A549 (cell line): ENCODE results near the gene STRN4. TPM values are rescaled to one million over a fixed set of nuclear protein-coding genes. Genes with fewer than 3 reads are reported as not detected.
A peak's percentile ranks its signal among the peaks of the same experiment; 100 is the strongest.

ENCODE experiments used
- ATAC-seq, 2 experiments: fragments of 200-7000 bp in 1 of 2; fragments of >200 bp in 1 of 2; cut with Nextera tagmentation in 1 of 2; cut with Tn5 transposase in 1 of 2; 3 replicates each; pipeline versions ENCODE4 v1.8.0 to v1.9.1; 2018 to 2020; ENCODE audit warnings: mild to moderate bottlenecking in 1 of 2, moderate library complexity in 1 of 2
- CTCF ChIA-PET: fragments of 300-600 bp; sonication (Branson Sonifier 250); formaldehyde crosslinking; extraction: SDS; loops from one replicate; lab custom pipeline; 2021; ENCODE audit warnings: antibody characterized with exemption, inconsistent platforms; lab: Yijun Ruan, JAX
- POLR2A ChIA-PET: fragments of 350-600 bp; formaldehyde crosslinking; extraction: SDS; loops from one replicate; lab custom pipeline; 2021; ENCODE audit warnings: antibody characterized with exemption, inconsistent platforms; lab: Yijun Ruan, JAX
- DNase-seq, 2 experiments: peaks; one replicate each; pipeline versions ENCODE4 v3.0.0 to v3.0.0-alpha.2; 2011 to 2016; ENCODE audit warnings: low read depth in 1 of 2, low spot score in 1 of 2
- FAIRE-seq: peaks from 2 replicates; lab custom pipeline; 2011; peaks lifted over from hg19 to GRCh38; lab: Jason Lieb, UNC
- H3K27ac ChIP-seq, 2 experiments: fragments of >200 bp; sonication (Bioruptor Twin); formaldehyde crosslinking; 3 replicates each; pipeline ENCODE4 v1.5.1; 2016 to 2017
- H3K4me1 ChIP-seq: fragments of >200 bp; sonication (Bioruptor Twin); formaldehyde crosslinking; 3 replicates; pipeline ENCODE4 v1.6.1; 2016
- H3K4me2 ChIP-seq: fragments of >200 bp; sonication (Bioruptor Twin); formaldehyde crosslinking; 3 replicates; pipeline ENCODE4 v1.6.1; 2016
- H3K4me3 ChIP-seq: fragments of >200 bp; sonication (Bioruptor Twin); formaldehyde crosslinking; 3 replicates; pipeline ENCODE4 v1.5.1; 2016
- H3K9me3 ChIP-seq: fragments of >200 bp; sonication (Bioruptor Twin); formaldehyde crosslinking; 3 replicates; pipeline ENCODE4 v1.6.1; 2016
- ATOH8 ChIP-seq: fragments of 250-450 bp; sonication (Bioruptor Pico); IDR thresholded peaks from 2 replicates; pipeline ENCODE4 v1.5.0; 2020; ENCODE audit warnings: low read depth, mild to moderate bottlenecking, moderate library complexity
- BHLHE40 ChIP-seq: IDR thresholded peaks from 2 replicates; pipeline ENCODE4 v1.6.1; 2012; ENCODE audit warnings: low read depth, low read length, inconsistent platforms
- CBX8 ChIP-seq: fragments of 200-600 bp; sonication (generic); IDR thresholded peaks from 2 replicates; pipeline ENCODE4 v1.6.1; 2016
- CEBPB ChIP-seq, 2 experiments: fragments of >200 bp in 1 of 2; sonication (Bioruptor Twin) in 1 of 2; formaldehyde crosslinking in 1 of 2; IDR thresholded peaks; 2 replicates each; pipeline ENCODE4 v1.6.1; 2012 to 2016
- CTCF ChIP-seq: fragments of >200 bp; sonication (Bioruptor Twin); formaldehyde crosslinking; IDR thresholded peaks from 3 replicates; pipeline ENCODE4 v1.5.1; 2016
- EHF ChIP-seq: fragments of 250-450 bp; sonication (Bioruptor Pico); IDR thresholded peaks from 2 replicates; pipeline ENCODE4 v1.5.0; 2020; ENCODE audit warnings: mild to moderate bottlenecking
- EHMT2 ChIP-seq: fragments of 200-600 bp; sonication (generic); IDR thresholded peaks from 2 replicates; pipeline ENCODE4 v1.6.1; 2016; ENCODE audit warnings: antibody characterized with exemption, low read depth, mild to moderate bottlenecking, moderate library complexity
- EP300 ChIP-seq, 2 experiments: fragments of >200 bp; sonication (Bioruptor Twin); formaldehyde crosslinking; IDR thresholded peaks; 2 replicates in 1 of 2; 3 replicates in 1 of 2; pipeline ENCODE4 v1.6.1; 2016 to 2017
- ESRRA ChIP-seq: fragments of 150-350 bp; IDR thresholded peaks from 2 replicates; pipeline ENCODE4 v1.6.1; 2014; ENCODE audit warnings: mild to moderate bottlenecking, low read length, borderline replicate concordance
- FOSL2 ChIP-seq, 2 experiments: fragments of 450-650 bp in 1 of 2; fragments of >200 bp in 1 of 2; sonication (Bioruptor Twin) in 1 of 2; formaldehyde crosslinking; IDR thresholded peaks; 2 replicates each; pipeline versions ENCODE4 v1.5.0 to v1.6.1; 2016 to 2020; ENCODE audit warnings: mild to moderate bottlenecking in 1 of 2, moderate library complexity in 1 of 2
- HDAC2 ChIP-seq: fragments of 200-600 bp; sonication (generic); IDR thresholded peaks from 2 replicates; pipeline ENCODE4 v1.6.1; 2016
- HEYL ChIP-seq: fragments of 250-450 bp; sonication (Bioruptor Pico); IDR thresholded peaks from 2 replicates; pipeline ENCODE4 v1.8.0; 2021; ENCODE audit warnings: mild to moderate bottlenecking, moderate library complexity
- HOXA7 ChIP-seq: fragments of 250-450 bp; sonication (Bioruptor Pico); IDR thresholded peaks from 2 replicates; pipeline ENCODE4 v1.5.0; 2020; ENCODE audit warnings: mild to moderate bottlenecking, moderate library complexity
- HOXB5 ChIP-seq: fragments of 250-450 bp; sonication (Bioruptor Pico); IDR thresholded peaks from 2 replicates; pipeline ENCODE4 v1.5.0; 2020; ENCODE audit warnings: mild to moderate bottlenecking, moderate library complexity
- MAFK ChIP-seq: fragments of 450-650 bp; IDR thresholded peaks from 2 replicates; pipeline ENCODE4 v1.6.1; 2014; ENCODE audit not compliant: partially characterized antibody
- NPAS2 ChIP-seq: fragments of 250-450 bp; sonication (Bioruptor Pico); IDR thresholded peaks from 2 replicates; pipeline ENCODE4 v1.8.0; 2022; ENCODE audit warnings: mild to moderate bottlenecking, moderate library complexity, borderline replicate concordance
- NR3C1 ChIP-seq: fragments of >200 bp; sonication (Bioruptor Twin); formaldehyde crosslinking; IDR thresholded peaks from 3 replicates; pipeline ENCODE4 v1.6.1; 2017
- PHF8 ChIP-seq: fragments of 200-600 bp; sonication (generic); IDR thresholded peaks from 2 replicates; pipeline ENCODE4 v1.6.1; 2016; ENCODE audit warnings: low read depth, mild to moderate bottlenecking, antibody characterized with exemption, moderate library complexity, borderline replicate concordance
- POLR2AphosphoS2 ChIP-seq: conservative IDR thresholded peaks from 2 replicates; pipeline ENCODE4 v1.6.1; 2012; ENCODE audit warnings: low read length, improper control_type of control experiment, inconsistent platforms
- RAD21 ChIP-seq, 2 experiments: fragments of >200 bp in 1 of 2; sonication (Bioruptor Twin) in 1 of 2; formaldehyde crosslinking in 1 of 2; IDR thresholded peaks in 1 of 2; conservative IDR thresholded peaks in 1 of 2; 2 replicates in 1 of 2; 3 replicates in 1 of 2; pipeline ENCODE4 v1.6.1; 2012 to 2018; ENCODE audit warnings: inconsistent platforms in 1 of 2
- RARB ChIP-seq: fragments of 250-450 bp; sonication (Bioruptor Pico); IDR thresholded peaks from 2 replicates; pipeline ENCODE4 v1.8.0; 2021; ENCODE audit warnings: mild to moderate bottlenecking, moderate library complexity
- RCOR1 ChIP-seq: fragments of 150-350 bp; IDR thresholded peaks from 2 replicates; pipeline ENCODE4 v1.6.1; 2014; ENCODE audit warnings: antibody characterized with exemption, low read length, low read depth
- USF2 ChIP-seq: fragments of 450-650 bp; IDR thresholded peaks from 2 replicates; pipeline ENCODE4 v1.6.1; 2014; ENCODE audit warnings: antibody characterized with exemption
- ZC3H11A ChIP-seq: fragments of 450-650 bp; IDR thresholded peaks from 2 replicates; pipeline ENCODE4 v1.6.1; 2014; ENCODE audit warnings: antibody characterized with exemption, mild to moderate bottlenecking
- ZFP36 ChIP-seq: fragments of 450-650 bp; IDR thresholded peaks from 2 replicates; pipeline ENCODE4 v1.6.1; 2014; ENCODE audit warnings: borderline replicate concordance; ENCODE audit not compliant: partially characterized antibody
- ZNF302 ChIP-seq: fragments of 250-450 bp; sonication (Bioruptor Pico); IDR thresholded peaks from 2 replicates; pipeline ENCODE4 v1.9.0; 2021; ENCODE audit warnings: inconsistent platforms, mild to moderate bottlenecking, moderate library complexity
- ZSCAN20 ChIP-seq: fragments of 250-450 bp; sonication (Bioruptor Pico); IDR thresholded peaks from 2 replicates; pipeline ENCODE4 v1.8.0; 2022; ENCODE audit warnings: mild to moderate bottlenecking, moderate library complexity
- WGBS: methylation state at CpG from one replicate; pipeline ENCODE4 v1.1.6; 2017; ENCODE audit errors: missing lambda C conversion rate; 5-methylcytosine and 5-hydroxymethylcytosine counted together
- polyA plus RNA-seq, 4 experiments: library from polyadenylated mRNA; depleted of rRNA in 3 of 4; stranded (reverse); fragments of >200 nt; fragmentation: RNase III in 1 of 4; extraction: RNeasy Plus Mini Kit Qiagen cat#74134 plus additional on column Dnase treatment in 1 of 4; gene quantifications; 2 replicates in 3 of 4; 3 replicates in 1 of 4; pipeline ENCODE4 v1.2.3, GENCODE V29; 2011 to 2017
- TF ChIP-seq, protein P1 (sequence below): fragments of 200-600 bp; sonication (generic); IDR thresholded peaks from 2 replicates; pipeline ENCODE4 v1.6.1; 2016; ENCODE audit warnings: antibody characterized with exemption, mild to moderate bottlenecking, moderate library complexity
- TF ChIP-seq, protein P2 (sequence below): fragments of 150-350 bp; IDR thresholded peaks from 2 replicates; pipeline ENCODE4 v1.6.1; 2014; ENCODE audit warnings: low read depth, mild to moderate bottlenecking, low read length

The STRN4 gene
- polyA plus RNA-seq, 2 of the 4 experiments (the other 2 are of a cell fraction) = 62.8 to 70.0 TPM

GRCh38 chr19:46693760-46694159 lies 52.5 kb downstream of the STRN4 start:
- ChIA-PET POLR2A (no interaction called here), CTCF (interaction anchor here (1.0 to 7.3 kb wide), 7 partner anchors 9 to 57 kb away, joined by 3 to 73 read pairs (median 5); partner anchors contain the start of gene DACT3)
- no peak for DNase-seq
- TF ChIP-seq PHF8 (no peak), CBX8 (no peak), EP300 (IDR thresholded peaks at IDR 0.05) (no peak), ZFP36 (no peak), BHLHE40 (no peak)
- ATAC-seq = no peak
- 98% methylated on average over 19 of the region's 22 CpGs for WGBS
- H3K4me2 ChIP-seq = no peak overlapping the region
- H3K9me3 ChIP-seq = no peaks in the 10 kb centered on the region
- FAIRE-seq = no peak
- no peak overlapping the region for H3K4me3 ChIP-seq
- H3K27ac ChIP-seq = no peak overlapping the region
- peaks cover 6% of the 10 kb centered on the region; the same call in 1 of the 3 replicates for H3K4me1 ChIP-seq

DNA sequence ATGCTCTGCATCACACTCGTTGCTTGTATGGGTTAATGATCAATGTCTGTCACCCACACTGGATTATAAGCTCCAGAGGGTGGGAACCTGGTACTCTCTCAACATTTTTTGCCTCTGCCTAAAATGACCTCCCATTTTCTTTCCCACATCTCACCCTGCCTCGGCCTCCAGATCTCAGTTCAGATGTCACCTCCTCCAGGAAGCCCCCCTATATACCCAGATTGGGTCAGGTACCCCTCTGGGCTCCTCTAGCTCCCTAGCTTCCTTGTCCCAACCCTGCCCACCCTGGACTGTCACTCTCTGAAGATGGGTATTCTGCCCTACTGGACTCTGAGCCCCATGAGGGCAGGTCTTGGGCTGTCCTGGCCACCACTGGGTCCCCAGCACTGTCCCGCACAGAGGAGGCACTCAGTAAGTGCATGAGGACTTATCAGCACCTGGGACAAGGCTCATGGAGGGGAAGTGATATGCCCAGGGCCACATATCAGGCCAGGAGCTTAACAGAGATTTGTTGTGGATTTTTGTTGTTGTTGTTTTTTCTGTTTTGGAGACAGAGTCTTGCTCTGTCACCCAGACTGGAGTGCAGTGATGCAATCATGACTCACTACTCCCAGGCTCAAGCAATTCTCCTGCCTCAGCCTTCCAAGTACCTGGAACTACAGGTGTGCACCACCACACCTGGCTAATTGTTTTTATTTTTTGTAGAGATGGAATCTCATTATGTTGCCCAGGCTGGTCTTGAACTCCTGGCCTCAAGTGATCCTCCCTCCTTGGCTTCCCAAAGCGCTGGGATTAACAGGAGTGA lies 53.1 kb downstream of the STRN4 start:
- H3K27ac ChIP-seq = no peak overlapping the region
- WGBS = 77% methylated on average over 4 of the region's 4 CpGs
- ChIA-PET POLR2A (no interaction called here), CTCF (interaction anchor here (0.9 to 7.3 kb wide), 6 partner anchors 10 to 76 kb away, joined by 3 to 73 read pairs (median 4); partner anchors contain the start of gene DACT3)
- no peak for FAIRE-seq
- no peak for ATAC-seq
- H3K4me3 ChIP-seq = no peak overlapping the region
- H3K4me1 ChIP-seq = peaks cover 6% of the 10 kb centered on the region; the same call in 1 of the 3 replicates
- H3K4me2 ChIP-seq = no peak overlapping the region
- DNase-seq = no peak
- H3K9me3 ChIP-seq = no peaks in the 10 kb centered on the region
- no peak for TF ChIP-seq ATOH8
- TF ChIP-seq ZSCAN20 (CRISPR knock-in tag) = no peak
- TF ChIP-seq MAFK = no peak
- TF ChIP-seq RARB (CRISPR knock-in tag) = no peak
- TF ChIP-seq POLR2AphosphoS2 = no peak
- no peak for TF ChIP-seq EHF (CRISPR knock-in tag)
- no peak for TF ChIP-seq NPAS2
- peak; percentile 20 to 51; a peak in 2 of 4 replicates for TF ChIP-seq CEBPB (IDR thresholded peaks at IDR 0.05)
- no peak for TF ChIP-seq EHMT2
- no peak for TF ChIP-seq RAD21 (conservative IDR thresholded peaks at IDR 0.05 in 1 of 2, IDR thresholded peaks at IDR 0.05 in 1 of 2)
- TF ChIP-seq HOXB5 (CRISPR knock-in tag) = no peak
- TF ChIP-seq HOXA7 = no peak
- TF ChIP-seq HEYL (CRISPR knock-in tag) = no peak
- no peak for TF ChIP-seq ZC3H11A
- TF ChIP-seq, protein P1, sequence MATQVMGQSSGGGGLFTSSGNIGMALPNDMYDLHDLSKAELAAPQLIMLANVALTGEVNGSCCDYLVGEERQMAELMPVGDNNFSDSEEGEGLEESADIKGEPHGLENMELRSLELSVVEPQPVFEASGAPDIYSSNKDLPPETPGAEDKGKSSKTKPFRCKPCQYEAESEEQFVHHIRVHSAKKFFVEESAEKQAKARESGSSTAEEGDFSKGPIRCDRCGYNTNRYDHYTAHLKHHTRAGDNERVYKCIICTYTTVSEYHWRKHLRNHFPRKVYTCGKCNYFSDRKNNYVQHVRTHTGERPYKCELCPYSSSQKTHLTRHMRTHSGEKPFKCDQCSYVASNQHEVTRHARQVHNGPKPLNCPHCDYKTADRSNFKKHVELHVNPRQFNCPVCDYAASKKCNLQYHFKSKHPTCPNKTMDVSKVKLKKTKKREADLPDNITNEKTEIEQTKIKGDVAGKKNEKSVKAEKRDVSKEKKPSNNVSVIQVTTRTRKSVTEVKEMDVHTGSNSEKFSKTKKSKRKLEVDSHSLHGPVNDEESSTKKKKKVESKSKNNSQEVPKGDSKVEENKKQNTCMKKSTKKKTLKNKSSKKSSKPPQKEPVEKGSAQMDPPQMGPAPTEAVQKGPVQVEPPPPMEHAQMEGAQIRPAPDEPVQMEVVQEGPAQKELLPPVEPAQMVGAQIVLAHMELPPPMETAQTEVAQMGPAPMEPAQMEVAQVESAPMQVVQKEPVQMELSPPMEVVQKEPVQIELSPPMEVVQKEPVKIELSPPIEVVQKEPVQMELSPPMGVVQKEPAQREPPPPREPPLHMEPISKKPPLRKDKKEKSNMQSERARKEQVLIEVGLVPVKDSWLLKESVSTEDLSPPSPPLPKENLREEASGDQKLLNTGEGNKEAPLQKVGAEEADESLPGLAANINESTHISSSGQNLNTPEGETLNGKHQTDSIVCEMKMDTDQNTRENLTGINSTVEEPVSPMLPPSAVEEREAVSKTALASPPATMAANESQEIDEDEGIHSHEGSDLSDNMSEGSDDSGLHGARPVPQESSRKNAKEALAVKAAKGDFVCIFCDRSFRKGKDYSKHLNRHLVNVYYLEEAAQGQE = no peak
- TF ChIP-seq HDAC2 = no peak
- no peak for TF ChIP-seq USF2
- TF ChIP-seq, protein P2, sequence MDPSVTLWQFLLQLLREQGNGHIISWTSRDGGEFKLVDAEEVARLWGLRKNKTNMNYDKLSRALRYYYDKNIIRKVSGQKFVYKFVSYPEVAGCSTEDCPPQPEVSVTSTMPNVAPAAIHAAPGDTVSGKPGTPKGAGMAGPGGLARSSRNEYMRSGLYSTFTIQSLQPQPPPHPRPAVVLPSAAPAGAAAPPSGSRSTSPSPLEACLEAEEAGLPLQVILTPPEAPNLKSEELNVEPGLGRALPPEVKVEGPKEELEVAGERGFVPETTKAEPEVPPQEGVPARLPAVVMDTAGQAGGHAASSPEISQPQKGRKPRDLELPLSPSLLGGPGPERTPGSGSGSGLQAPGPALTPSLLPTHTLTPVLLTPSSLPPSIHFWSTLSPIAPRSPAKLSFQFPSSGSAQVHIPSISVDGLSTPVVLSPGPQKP = no peak
- no peak for TF ChIP-seq ZNF302 (CRISPR knock-in tag)
- no peak for TF ChIP-seq ESRRA
- no peak for TF ChIP-seq CTCF
- no peak for TF ChIP-seq NR3C1
- no peak for TF ChIP-seq EP300 (IDR thresholded peaks at IDR 0.05)
- no peak for TF ChIP-seq FOSL2 (IDR thresholded peaks at IDR 0.05)
- TF ChIP-seq FOSL2 (CRISPR knock-in tag; IDR thresholded peaks at IDR 0.05) = peak; percentile 72
- no peak for TF ChIP-seq RCOR1
